SHP77 treated with DMSO at 0.1 percent for 48 hours (cell line): ENCODE results near the gene ATP11A.
A peak's percentile ranks its signal among the peaks of the same experiment; 100 is the strongest.

ENCODE experiments used
- DNase-seq: peaks from one replicate; lab custom pipeline; 2025; lab: John Stamatoyannopoulos, UW

The ATP11A gene

GRCh38 chr13:112725346-112726015, 35.6 kb downstream of the ATP11A start:
- peak; percentile 83 for DNase-seq

GRCh38 chr13:112726016-112726767, 36.4 kb downstream of the ATP11A start:
- DNase-seq: peak; percentile 83

DNA sequence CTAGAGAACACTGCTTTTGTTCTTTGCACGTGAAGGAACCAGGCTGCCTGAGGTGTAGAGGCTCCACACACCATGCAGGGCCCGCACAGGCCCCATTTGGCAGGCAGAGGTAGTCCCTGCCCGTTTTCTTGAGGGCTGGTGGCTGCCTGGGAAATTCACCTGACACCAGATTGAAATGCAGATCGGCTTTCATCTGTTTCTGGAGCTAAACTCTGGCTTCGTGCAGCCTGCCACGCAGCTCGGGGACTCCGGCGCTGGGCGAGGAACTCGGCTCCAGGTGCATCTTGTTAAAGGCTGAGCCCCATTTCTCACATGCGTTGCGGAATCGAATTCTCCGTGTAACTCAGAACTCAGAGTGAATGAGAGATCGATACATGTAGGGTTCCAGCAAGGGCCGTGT, 37.7 kb downstream of the ATP11A start:
- DNase-seq: no peak

DNA sequence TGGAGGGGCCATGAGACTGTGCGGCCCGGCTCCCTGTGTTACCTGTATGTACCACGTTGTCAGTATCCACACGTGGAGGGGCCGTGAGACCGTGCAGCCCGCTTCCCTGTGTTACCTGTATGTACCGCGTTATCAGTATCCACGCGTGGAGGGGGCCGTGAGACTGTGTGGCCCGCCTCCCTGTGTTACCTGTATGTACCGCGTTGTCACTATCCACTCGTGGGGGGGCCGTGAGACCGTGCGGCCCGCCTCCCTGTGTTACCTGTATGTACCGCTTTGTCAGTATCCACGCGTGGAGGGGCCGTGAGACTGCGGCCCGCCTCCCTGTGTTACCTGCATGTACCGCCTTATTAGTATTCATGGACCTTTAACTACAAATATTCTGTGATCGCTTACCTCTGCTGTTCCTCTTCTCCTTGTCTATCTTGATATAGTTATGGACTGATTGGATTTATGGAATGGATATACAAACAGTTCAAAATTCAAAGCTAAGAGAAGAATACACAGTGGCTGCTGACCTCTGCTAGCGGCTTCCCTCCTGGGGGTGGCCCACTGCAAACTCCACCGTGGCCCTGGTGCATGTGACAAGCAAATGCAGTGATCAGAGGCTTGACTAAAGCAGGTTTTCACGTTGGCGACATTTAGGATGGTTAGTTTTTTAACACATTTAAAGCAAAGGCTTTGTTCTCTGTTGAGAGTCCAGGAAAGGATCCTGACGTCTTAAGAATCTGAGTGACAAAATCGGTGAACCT, 38.7 kb downstream of the ATP11A start:
- no peak for DNase-seq

DNA sequence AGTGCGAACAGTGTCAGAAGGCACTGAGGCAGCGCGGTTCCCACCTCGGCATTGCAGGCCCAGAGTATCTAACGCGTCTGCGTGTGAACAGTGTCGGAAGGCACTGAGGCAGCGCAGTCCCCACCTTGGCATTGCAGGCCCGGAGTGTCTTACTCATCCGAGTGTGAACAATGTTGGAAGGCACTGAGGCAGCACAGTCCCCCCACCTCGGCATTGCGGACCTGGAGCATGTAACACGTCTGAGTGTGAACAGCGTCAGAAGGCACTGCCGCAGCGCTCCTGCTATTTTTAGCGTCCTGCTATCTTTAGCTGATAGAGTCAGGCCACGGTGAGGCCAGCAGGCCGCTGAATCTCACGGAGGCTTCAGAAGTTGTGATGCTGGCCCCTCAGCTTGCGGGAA, 39.6 kb downstream of the ATP11A start:
- no peak for DNase-seq

DNA sequence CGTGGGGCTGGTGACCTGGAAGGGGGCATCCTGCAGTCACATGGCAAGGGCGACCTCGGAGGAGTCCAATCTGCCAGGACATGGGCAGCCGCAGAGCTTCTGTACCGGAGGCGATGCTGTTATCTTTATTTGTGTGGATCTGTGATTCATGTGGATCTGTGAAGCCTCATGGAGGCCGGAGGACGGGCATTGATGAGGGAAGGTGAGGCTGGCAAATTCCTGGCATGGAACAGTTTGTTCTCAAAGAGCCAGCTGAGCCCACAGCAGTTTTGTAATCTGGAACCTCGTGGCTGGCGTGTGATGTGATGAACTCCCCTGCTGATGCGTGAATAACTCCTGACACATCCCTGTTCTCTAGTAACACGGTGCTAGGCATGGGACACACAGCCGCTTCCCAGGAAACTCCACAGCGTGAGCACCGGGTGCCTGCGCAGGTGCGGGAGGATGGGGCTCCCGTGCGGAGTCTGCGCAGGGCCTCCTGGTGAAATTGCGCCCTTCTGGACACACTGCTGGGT, 40.4 kb downstream of the ATP11A start:
- DNase-seq: no peak

DNA sequence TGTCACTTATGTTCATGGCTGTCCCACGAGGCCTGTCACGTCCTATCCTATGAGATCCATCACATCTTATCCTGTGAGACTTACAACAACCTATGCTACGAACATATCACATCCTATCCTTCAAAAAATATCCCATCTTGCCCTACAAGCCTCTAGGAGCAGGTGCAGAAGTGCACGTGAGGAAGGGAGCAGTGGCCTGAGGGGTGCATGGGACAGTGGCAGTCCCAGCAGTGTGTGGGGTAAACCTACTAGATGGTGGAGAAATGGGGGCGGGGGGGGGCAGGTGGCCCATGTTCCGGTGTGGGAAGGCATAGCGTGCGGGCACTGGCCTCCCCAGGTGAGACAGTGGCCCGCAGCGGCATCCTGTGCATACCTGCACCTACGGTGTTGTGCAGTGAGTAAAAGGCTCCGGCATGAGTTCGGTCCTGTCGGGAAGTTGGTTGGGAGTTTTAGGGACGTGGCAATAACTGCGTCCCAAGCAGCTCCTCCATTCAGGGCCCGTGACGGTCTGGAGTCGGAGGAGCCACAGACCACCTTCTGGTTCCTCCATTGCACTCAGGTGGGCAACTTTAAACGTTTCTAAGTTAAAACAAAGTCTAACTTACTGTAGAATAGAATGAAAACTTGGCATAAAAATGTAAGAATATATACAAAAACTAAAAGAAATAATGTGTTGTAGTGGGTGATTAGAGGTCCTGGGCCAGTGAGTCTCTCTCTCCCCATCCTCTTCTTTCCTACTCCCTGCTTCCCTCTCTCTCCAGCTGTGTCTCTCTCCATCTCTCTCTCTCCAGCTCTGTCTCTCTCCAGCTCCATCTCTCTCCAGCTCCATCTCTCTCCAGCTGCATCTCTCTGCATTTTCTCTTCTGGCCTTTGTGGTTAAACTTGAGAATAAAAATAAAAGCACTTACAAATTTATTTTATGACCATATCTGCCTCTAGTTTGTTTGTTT, 42.1 kb downstream of the ATP11A start:
- no peak for DNase-seq

GRCh38 chr13:112732679-112733078, 42.8 kb downstream of the ATP11A start:
- no peak for DNase-seq

DNA sequence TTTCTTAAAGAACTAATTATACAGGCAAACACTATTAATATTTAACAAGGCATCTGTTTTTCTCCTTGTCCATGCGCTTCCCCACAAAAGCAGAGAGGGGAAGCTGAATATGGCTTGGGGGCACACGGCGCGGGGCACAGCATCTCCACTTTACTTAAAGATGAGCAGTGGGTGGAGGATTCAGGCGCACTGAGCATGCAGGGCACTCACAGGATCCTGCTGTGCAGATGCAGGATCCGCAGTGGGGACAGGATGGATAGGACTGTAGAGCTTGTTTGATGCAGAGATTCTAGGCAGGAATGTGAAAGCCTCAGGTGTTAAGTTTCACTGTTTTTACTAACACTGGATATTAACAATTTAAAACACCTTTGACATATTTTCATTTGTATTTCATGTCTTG, 43.3 kb downstream of the ATP11A start:
- no peak for DNase-seq

- DNase-seq: peak; percentile 84
These were observed 44.0 kb downstream of the ATP11A start for GRCh38 chr13:112733661-112734379.

DNA sequence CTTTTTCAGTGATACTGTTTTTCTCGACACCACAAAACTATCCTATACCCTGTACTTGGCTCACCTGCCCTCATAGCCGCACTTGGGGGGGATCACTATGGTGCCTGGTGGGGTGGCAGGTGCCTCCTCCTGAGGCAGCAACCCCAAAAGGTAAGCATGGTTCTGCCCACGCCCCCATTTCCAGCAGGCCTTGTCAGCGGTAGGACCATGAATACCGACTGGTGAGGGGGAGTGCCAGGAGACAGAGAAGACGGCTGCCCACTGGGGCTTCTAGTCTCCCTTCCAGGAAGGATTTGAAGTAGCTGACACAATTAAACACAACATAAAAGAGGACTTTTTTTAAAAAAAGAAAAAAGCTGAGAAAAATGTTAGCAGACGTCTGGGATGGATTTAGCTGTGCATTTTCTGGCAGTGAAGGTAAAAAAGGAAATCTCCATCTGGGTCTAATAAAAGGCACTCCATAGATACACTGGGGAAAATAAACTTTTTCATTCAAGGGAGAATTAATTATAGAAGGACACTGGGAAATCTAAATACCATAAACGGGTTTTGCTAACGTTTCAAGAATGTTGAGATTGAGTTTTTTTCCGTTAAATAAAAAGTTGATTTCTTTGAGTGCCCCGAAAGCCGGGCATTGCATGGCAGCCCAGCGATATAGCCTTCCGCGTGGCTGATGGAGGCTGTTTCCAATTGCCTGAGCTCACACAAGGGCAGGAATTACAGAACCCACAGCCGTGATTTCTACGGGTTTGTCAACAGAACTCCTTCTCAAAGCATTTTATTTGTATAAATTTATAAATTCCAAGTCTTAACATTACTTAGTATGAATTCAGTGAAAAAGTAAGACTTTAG, 45.1 kb downstream of the ATP11A start:
- no peak for DNase-seq

DNA sequence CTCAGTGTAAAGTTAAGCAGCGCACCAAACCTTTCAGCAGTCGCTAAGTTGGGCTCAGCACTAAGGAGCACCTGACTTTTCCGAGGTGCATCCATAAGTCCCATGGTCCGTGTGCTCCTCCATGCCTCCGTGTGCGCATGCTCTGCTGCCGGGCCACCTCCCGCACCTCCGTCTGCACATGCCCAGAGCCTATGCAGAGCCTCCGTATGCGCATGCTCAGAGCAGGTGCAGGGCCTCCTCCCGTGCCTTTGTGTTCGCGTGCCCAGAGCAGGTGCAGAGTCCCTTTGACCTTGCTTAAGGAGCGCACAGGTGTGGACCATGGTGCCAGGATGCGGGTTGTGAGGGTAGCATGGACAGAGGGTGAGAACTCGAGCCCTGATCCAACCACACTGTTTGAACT, 46.0 kb downstream of the ATP11A start:
- DNase-seq: peak; percentile 96

DNA sequence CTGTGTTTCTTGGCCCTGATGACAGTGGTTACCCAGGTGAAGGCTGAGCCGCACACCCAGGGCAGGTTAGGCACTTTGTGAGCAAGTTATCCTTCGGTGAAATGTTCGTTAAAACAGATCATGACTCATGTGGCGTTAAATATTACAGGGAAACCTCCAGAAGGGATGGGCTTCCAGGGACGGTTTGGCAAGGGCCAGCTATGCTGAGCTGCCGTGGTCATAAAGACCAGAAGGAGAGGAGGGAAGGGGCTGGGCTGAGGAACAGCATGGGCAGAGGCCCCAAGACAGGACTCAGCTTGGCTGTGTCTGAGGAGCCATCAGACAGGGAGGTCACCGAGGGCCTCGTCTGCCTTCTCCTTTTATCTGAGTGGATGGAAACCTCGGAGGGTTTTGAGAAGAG, 47.5 kb downstream of the ATP11A start:
- DNase-seq: no peak

GRCh38 chr13:112738606-112739005, 48.8 kb downstream of the ATP11A start:
- DNase-seq: no peak

GRCh38 chr13:112740502-112741131, 50.8 kb downstream of the ATP11A start:
- peak; percentile 81 for DNase-seq

GRCh38 chr13:112741185-112741755, 51.4 kb downstream of the ATP11A start:
- DNase-seq: no peak

DNA sequence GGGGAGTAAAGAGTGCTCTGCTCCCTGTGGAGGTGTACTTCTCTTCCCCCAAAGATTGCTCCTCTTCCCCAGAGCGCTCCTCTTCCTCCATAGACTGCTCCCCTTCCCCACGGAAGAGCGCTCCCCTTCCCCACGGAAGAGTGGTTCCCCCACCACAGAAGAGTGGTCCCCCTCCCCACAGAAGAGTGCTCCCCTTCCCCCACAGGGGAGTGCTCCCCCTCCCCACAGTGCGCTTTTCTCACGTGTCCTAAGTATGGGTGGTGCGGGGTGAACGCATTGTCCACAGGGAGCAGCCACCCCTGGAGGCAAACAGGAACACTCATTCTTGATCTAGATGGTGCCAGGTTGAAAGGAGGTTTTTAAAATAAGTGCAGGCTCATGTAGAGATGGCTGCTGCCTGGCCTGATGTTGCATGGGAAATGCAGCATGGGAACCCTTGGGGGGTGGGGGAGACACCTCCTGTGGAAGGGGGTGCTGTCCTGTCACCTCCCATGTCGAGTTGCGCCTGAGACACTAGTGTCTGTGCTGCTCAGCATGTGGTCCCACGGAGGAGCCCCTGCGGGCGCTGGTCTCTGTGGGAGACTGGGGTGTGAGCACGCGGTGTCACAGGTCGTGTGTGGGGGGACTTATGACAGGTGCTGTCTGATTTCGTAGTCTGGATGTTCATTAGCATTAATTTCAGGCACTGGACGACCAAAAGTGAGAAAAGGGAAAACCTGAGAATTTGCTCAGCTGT, 52.2 kb downstream of the ATP11A start:
- no peak for DNase-seq

DNA sequence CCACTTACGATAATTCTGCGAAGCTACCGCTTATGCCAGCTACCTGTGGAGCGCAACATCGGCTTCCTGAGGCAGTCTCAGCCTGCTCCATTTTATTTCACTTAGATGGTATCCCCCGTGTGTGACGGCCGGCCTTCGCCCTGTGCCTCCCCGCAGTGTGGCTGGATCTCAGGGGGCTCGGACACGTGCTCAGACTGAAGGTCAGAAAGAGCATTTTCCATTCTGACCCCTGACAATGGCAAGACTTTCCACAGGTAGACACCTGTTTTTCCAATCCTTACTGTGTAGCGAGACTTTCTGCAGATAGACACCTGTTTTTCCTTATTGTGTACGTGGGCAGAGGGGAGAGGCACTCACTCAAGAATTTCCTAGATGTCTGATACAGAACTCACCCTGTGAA, 52.7 kb downstream of the ATP11A start:
- DNase-seq: no peak
